ENCODE results near the gene SRSF3.
A peak's percentile ranks its signal among the peaks of the same experiment; 100 is the strongest.

Gene SRSF3

GRCh38 chr6:36594029-36594815, at the start of gene SRSF3:
TSS of gene SRSF3 (plus strand) at chr6:36594362. CDS start at chr6:36596763, 2,401 bp downstream.
- Histone ChIP-seq H3K9me3 (ENCODE audit: control insufficient read depth, insufficient read depth, low read depth, low read length) (no peaks in the 10 kb centered on the region), H3K4me3 (ENCODE audit: low read depth, low read length) (peak within 1 kb of the TSS; percentile 90), H3K4me1 (ENCODE audit: control insufficient read depth, insufficient read depth, low read length) (peaks cover 10% of the 10 kb centered on the region; the same call in 1 of the 2 replicates), H3K36me3 (ENCODE audit: control insufficient read depth in 2 of 2, insufficient read depth in 1 of 2, low read length in 2 of 2) (peaks cover 26 to 47% of the 10 kb centered on the region in 2 experiments), H3K27ac (ENCODE audit: extremely low read depth, low read depth, low read length) (peak within 1 kb of the TSS; percentile 89)
- CTCF ChIA-PET: interaction anchor here (0.6 to 0.7 kb wide), 3 partner anchors 15 to 766 kb away, joined by 3 read pairs; no protein-coding TSS in a partner anchor
- POLR2A ChIA-PET: interaction anchor here (0.6 to 2.4 kb wide), 21 partner anchors 9 to 392 kb away, joined by 3 to 17 read pairs (median 3); partner anchors contain the start of genes CDKN1A and MTCH1
- TF ChIP-seq ZNF549 (tag by site-specific recombination; IDR thresholded peaks at IDR 0.05) (no peak), ZNF10 (tag by site-specific recombination; IDR thresholded peaks at IDR 0.05) (peak; percentile 56; the same call in 1 of the 2 replicates), AEBP2 (tag by site-specific recombination; IDR thresholded peaks at IDR 0.05; ENCODE audit: borderline replicate concordance) (no peak), ZBTB26 (tag by site-specific recombination; optimal IDR thresholded peaks at IDR 0.05) (peak; percentile 98), ZXDB (tag by site-specific recombination; IDR thresholded peaks at IDR 0.05) (peak; percentile 94), ZNF473 (tag by site-specific recombination; IDR thresholded peaks at IDR 0.05) (no peak), ZNF324 (tag by site-specific recombination; IDR thresholded peaks at IDR 0.05) (peak; percentile 81), ZNF140 (tag by site-specific recombination; IDR thresholded peaks at IDR 0.05) (no peak), ZSCAN5A (tag by site-specific recombination; IDR thresholded peaks at IDR 0.05) (peak; percentile 88; the same call in 1 of the 2 replicates), KLF17 (tag by site-specific recombination; IDR thresholded peaks at IDR 0.05) (peak; percentile 91), ZNF214 (tag by site-specific recombination; IDR thresholded peaks at IDR 0.05; ENCODE audit: borderline replicate concordance) (no peak), ZBTB17 (tag by site-specific recombination; IDR thresholded peaks at IDR 0.05) (peak; percentile 73), KLF10 (tag by site-specific recombination; IDR thresholded peaks at IDR 0.05) (peak; percentile 65; the same call in 1 of the 2 replicates), ZBTB20 (tag by site-specific recombination; IDR thresholded peaks at IDR 0.05) (peak; percentile 14; the same call in 1 of the 2 replicates), ZNF341 (tag by site-specific recombination; IDR thresholded peaks at IDR 0.05; ENCODE audit: low read depth) (peak; percentile 54; the same call in 1 of the 2 replicates), ZNF658 (tag by site-specific recombination; IDR thresholded peaks at IDR 0.05) (no peak), ZNF600 (tag by site-specific recombination; IDR thresholded peaks at IDR 0.05) (peak; percentile 66; the same call in 1 of the 2 replicates), ZNF624 (tag by site-specific recombination; IDR thresholded peaks at IDR 0.05) (peak; percentile 45; the same call in 1 of the 2 replicates), ZNF169 (tag by site-specific recombination; IDR thresholded peaks at IDR 0.05) (no peak), FEZF1 (tag by site-specific recombination; IDR thresholded peaks at IDR 0.05) (no peak), ZBTB1 (tag by site-specific recombination; IDR thresholded peaks at IDR 0.05) (no peak), ZNF785 (tag by site-specific recombination; IDR thresholded peaks at IDR 0.05) (no peak), ZNF560 (tag by site-specific recombination; IDR thresholded peaks at IDR 0.05; ENCODE audit: borderline replicate concordance) (no peak), REPIN1 (tag by site-specific recombination; IDR thresholded peaks at IDR 0.05; ENCODE audit: low read depth) (peak; percentile 34; the same call in 1 of the 2 replicates), ZNF423 (tag by site-specific recombination; IDR thresholded peaks at IDR 0.05) (no peak), ZIC2 (tag by site-specific recombination; IDR thresholded peaks at IDR 0.05) (peak; percentile 53)
- TF ChIP-seq, protein P1, sequence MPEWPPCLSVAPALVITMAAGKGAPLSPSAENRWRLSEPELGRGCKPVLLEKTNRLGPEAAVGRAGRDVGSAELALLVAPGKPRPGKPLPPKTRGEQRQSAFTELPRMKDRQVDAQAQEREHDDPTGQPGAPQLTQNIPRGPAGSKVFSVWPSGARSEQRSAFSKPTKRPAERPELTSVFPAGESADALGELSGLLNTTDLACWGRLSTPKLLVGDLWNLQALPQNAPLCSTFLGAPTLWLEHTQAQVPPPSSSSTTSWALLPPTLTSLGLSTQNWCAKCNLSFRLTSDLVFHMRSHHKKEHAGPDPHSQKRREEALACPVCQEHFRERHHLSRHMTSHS (tag by site-specific recombination; IDR thresholded peaks at IDR 0.05): no peak
- TF ChIP-seq, protein P2, sequence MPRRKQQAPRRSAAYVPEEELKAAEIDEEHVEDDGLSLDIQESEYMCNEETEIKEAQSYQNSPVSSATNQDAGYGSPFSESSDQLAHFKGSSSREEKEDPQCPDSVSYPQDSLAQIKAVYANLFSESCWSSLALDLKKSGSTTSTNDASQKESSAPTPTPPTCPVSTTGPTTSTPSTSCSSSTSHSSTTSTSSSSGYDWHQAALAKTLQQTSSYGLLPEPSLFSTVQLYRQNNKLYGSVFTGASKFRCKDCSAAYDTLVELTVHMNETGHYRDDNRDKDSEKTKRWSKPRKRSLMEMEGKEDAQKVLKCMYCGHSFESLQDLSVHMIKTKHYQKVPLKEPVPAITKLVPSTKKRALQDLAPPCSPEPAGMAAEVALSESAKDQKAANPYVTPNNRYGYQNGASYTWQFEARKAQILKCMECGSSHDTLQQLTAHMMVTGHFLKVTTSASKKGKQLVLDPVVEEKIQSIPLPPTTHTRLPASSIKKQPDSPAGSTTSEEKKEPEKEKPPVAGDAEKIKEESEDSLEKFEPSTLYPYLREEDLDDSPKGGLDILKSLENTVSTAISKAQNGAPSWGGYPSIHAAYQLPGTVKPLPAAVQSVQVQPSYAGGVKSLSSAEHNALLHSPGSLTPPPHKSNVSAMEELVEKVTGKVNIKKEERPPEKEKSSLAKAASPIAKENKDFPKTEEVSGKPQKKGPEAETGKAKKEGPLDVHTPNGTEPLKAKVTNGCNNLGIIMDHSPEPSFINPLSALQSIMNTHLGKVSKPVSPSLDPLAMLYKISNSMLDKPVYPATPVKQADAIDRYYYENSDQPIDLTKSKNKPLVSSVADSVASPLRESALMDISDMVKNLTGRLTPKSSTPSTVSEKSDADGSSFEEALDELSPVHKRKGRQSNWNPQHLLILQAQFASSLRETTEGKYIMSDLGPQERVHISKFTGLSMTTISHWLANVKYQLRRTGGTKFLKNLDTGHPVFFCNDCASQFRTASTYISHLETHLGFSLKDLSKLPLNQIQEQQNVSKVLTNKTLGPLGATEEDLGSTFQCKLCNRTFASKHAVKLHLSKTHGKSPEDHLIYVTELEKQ (tag by site-specific recombination; IDR thresholded peaks at IDR 0.05; ENCODE audit: borderline replicate concordance): peak; percentile 49; the same call in 1 of the 2 replicates
